SU-DHL-6 (cell line): ENCODE data around the gene PPP1R12B.
"Not testable (repeated sequence)": the region's sequence is repeated elsewhere in the genome, so short reads cannot be mapped to it uniquely, and the experiment has no call there.

Experiments
- EZH2phosphoT487 ChIP-seq: fragments of 200-600 bp; sonication (generic), shearing (Covaris generic); conservative IDR thresholded peaks from 2 replicates; pipeline ENCODE4 v1.6.1; 2018; ENCODE audit warnings: mild to moderate bottlenecking, antibody characterized with exemption, low read length, moderate library complexity, mixed read lengths
- TF ChIP-seq, protein P1 (sequence below): fragments of 200-600 bp; sonication (generic); IDR thresholded peaks from one replicate; pipeline ENCODE4 v1.5.1; 2017; ENCODE audit warnings: antibody characterized with exemption, mild to moderate bottlenecking, low read length, moderate library complexity; ENCODE audit not compliant: insufficient read depth, poor library complexity, severe bottlenecking

DNA sequence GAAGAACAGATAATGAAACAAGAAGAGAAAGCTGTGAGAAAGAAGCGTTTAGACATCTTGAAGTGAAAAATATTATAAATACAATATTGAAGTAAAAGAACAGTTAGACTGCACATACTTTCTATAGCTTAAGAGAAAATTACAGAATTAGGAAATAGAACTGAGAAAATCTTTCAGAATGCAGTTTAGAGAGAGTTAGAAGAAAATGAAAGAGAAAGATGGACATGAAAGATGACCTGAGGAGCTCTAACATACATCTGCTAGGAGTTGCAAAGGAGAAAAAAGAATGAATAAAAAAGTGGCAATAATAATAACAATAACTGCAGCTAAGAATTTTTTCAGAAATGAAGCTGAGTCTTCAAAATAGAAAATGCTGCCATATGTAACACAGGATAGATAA lies 173.0 kb downstream of the PPP1R12B start:
- TF ChIP-seq, protein P1, sequence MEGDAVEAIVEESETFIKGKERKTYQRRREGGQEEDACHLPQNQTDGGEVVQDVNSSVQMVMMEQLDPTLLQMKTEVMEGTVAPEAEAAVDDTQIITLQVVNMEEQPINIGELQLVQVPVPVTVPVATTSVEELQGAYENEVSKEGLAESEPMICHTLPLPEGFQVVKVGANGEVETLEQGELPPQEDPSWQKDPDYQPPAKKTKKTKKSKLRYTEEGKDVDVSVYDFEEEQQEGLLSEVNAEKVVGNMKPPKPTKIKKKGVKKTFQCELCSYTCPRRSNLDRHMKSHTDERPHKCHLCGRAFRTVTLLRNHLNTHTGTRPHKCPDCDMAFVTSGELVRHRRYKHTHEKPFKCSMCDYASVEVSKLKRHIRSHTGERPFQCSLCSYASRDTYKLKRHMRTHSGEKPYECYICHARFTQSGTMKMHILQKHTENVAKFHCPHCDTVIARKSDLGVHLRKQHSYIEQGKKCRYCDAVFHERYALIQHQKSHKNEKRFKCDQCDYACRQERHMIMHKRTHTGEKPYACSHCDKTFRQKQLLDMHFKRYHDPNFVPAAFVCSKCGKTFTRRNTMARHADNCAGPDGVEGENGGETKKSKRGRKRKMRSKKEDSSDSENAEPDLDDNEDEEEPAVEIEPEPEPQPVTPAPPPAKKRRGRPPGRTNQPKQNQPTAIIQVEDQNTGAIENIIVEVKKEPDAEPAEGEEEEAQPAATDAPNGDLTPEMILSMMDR = not testable (repeated sequence)
- not testable (repeated sequence) for TF ChIP-seq EZH2phosphoT487
